Adipocyte (in vitro differentiated cells): ENCODE data around the gene TMEM100.
A peak's percentile ranks its signal among the peaks of the same experiment; 100 is the strongest.

Source experiments
- DNase-seq: peaks from one replicate; pipeline ENCODE4 v3.0.0-alpha.2; 2015; ENCODE audit warnings: low read depth
- H3K27me3 ChIP-seq: replicated peaks from 2 replicates; pipeline ENCODE4 v1.7.0; 2013; ENCODE audit warnings: mild to moderate bottlenecking, low read length, moderate library complexity; ENCODE audit not compliant: control insufficient read depth, insufficient read depth
- H3K36me3 ChIP-seq: 2 replicates; pipeline ENCODE4 v1.7.0; 2013; ENCODE audit warnings: low read length, mild to moderate bottlenecking, moderate library complexity; ENCODE audit not compliant: control insufficient read depth, insufficient read depth, severe bottlenecking
- H3K4me1 ChIP-seq: 2 replicates; pipeline ENCODE4 v1.7.0; 2013; ENCODE audit warnings: mild to moderate bottlenecking, low read length, moderate library complexity; ENCODE audit not compliant: control insufficient read depth, insufficient read depth
- H3K4me3 ChIP-seq: 2 replicates; pipeline ENCODE4 v1.7.0; 2013; ENCODE audit warnings: mild to moderate bottlenecking, low read length, moderate library complexity
- H3K9ac ChIP-seq: 2 replicates; pipeline ENCODE4 v1.7.0; 2013; ENCODE audit warnings: mild to moderate bottlenecking, low read length, moderate library complexity
- H3K9me3 ChIP-seq: 2 replicates; pipeline ENCODE4 v1.7.0; 2013; ENCODE audit warnings: mild to moderate bottlenecking, low read length, moderate library complexity; ENCODE audit not compliant: control insufficient read depth

TMEM100 gene

GRCh38 chr17:55722742-55723487, at the start of gene TMEM100:
TMEM100 (minus strand) TSS chr17:55722864; CDS start chr17:55721070, 1,794 bp downstream.
- peaks cover 49% of the 10 kb centered on the region for H3K4me1 ChIP-seq
- peak within 1 kb of the TSS; percentile 85 for H3K4me3 ChIP-seq
- peak; percentile 82 for DNase-seq
- no peaks in the 10 kb centered on the region for H3K27me3 ChIP-seq
- no peaks in the 10 kb centered on the region for H3K9me3 ChIP-seq
- peak within 1 kb of the TSS; percentile 87 for H3K9ac ChIP-seq
- no peaks in the 10 kb centered on the region for H3K36me3 ChIP-seq

GRCh38 chr17:55772086-55772485, 49.4 kb upstream of the TMEM100 start:
- H3K27me3 ChIP-seq = no peaks in the 10 kb centered on the region
- no peaks in the 10 kb centered on the region for H3K9me3 ChIP-seq
- H3K4me3 ChIP-seq = no peak overlapping the region
- no peak overlapping the region for H3K9ac ChIP-seq
- DNase-seq = no peak
- peaks cover 16% of the 10 kb centered on the region for H3K4me1 ChIP-seq
- peaks cover 61% of the 10 kb centered on the region for H3K36me3 ChIP-seq

- Histone ChIP-seq H3K36me3 (peaks cover 43% of the 10 kb centered on the region), H3K9me3 (no peaks in the 10 kb centered on the region), H3K4me3 (peak overlapping the region; percentile 60), H3K27me3 (no peaks in the 10 kb centered on the region), H3K9ac (peak overlapping the region; percentile 63), H3K4me1 (peaks cover 16% of the 10 kb centered on the region)
- DNase-seq = peak; percentile 87
Measured at GRCh38 chr17:55770196-55770870, 47.7 kb upstream of the TMEM100 start.

- peaks cover 36% of the 10 kb centered on the region for H3K36me3 ChIP-seq
- no peaks in the 10 kb centered on the region for H3K9me3 ChIP-seq
- peak overlapping the region; percentile 60 for H3K4me3 ChIP-seq
- peak overlapping the region; percentile 63 for H3K9ac ChIP-seq
- no peaks in the 10 kb centered on the region for H3K27me3 ChIP-seq
- peaks cover 16% of the 10 kb centered on the region for H3K4me1 ChIP-seq
- peak; percentile 91 for DNase-seq
Measured at GRCh38 chr17:55769625-55770000, 46.9 kb upstream of the TMEM100 start.

- peak overlapping the region; percentile 60 for H3K4me3 ChIP-seq
- no peaks in the 10 kb centered on the region for H3K9me3 ChIP-seq
- H3K36me3 ChIP-seq = peaks cover 31% of the 10 kb centered on the region
- no peaks in the 10 kb centered on the region for H3K27me3 ChIP-seq
- peak overlapping the region; percentile 63 for H3K9ac ChIP-seq
- H3K4me1 ChIP-seq = peaks cover 18% of the 10 kb centered on the region
- peak; percentile 42 for DNase-seq
Measured at GRCh38 chr17:55768936-55769624, 46.4 kb upstream of the TMEM100 start.

- H3K4me1 ChIP-seq = peaks cover 25% of the 10 kb centered on the region
- no peak overlapping the region for H3K4me3 ChIP-seq
- no peak for DNase-seq
- H3K9ac ChIP-seq = no peak overlapping the region
- no peaks in the 10 kb centered on the region for H3K9me3 ChIP-seq
- no peaks in the 10 kb centered on the region for H3K27me3 ChIP-seq
- H3K36me3 ChIP-seq = peaks cover 3% of the 10 kb centered on the region
Measured at GRCh38 chr17:55765472-55765871, 42.8 kb upstream of the TMEM100 start.

GRCh38 chr17:55764610-55765009, 41.9 kb upstream of the TMEM100 start:
- Histone ChIP-seq H3K9ac (no peak overlapping the region), H3K4me3 (no peak overlapping the region), H3K27me3 (no peaks in the 10 kb centered on the region), H3K36me3 (peaks cover 3% of the 10 kb centered on the region), H3K9me3 (no peaks in the 10 kb centered on the region), H3K4me1 (peaks cover 19% of the 10 kb centered on the region)
- DNase-seq = no peak

GRCh38 chr17:55763856-55764255, 41.2 kb upstream of the TMEM100 start:
- Histone ChIP-seq H3K4me3 (no peak overlapping the region), H3K9me3 (no peaks in the 10 kb centered on the region), H3K27me3 (no peaks in the 10 kb centered on the region), H3K4me1 (peaks cover 12% of the 10 kb centered on the region), H3K9ac (no peak overlapping the region), H3K36me3 (peaks cover 3% of the 10 kb centered on the region)
- peak; percentile 35 for DNase-seq

- no peak for DNase-seq
- H3K27me3 ChIP-seq = no peaks in the 10 kb centered on the region
- no peaks in the 10 kb centered on the region for H3K9me3 ChIP-seq
- H3K36me3 ChIP-seq = no peaks in the 10 kb centered on the region
- H3K9ac ChIP-seq = no peak overlapping the region
- peaks cover 9% of the 10 kb centered on the region for H3K4me1 ChIP-seq
- H3K4me3 ChIP-seq = no peak overlapping the region
Measured at GRCh38 chr17:55762086-55762858, 39.6 kb upstream of the TMEM100 start.

- Histone ChIP-seq H3K9ac (no peak overlapping the region), H3K36me3 (no peaks in the 10 kb centered on the region), H3K4me3 (no peak overlapping the region), H3K27me3 (no peaks in the 10 kb centered on the region), H3K4me1 (peaks cover 9% of the 10 kb centered on the region), H3K9me3 (no peaks in the 10 kb centered on the region)
- DNase-seq = no peak
Measured at GRCh38 chr17:55760643-55761355, 38.1 kb upstream of the TMEM100 start.
